Gastrocnemius medialis (tissue), 4 donors: ENCODE measurements around the gene SMIM12. TPM values are rescaled to one million over a fixed set of nuclear protein-coding genes. Genes with fewer than 3 reads are reported as not detected.

Experiments used
- ATAC-seq, 2 donors: fragments of 150-250 bp; one replicate each; pipeline ENCODE4 v1.9.1; 2016
- DNase-seq, 2 donors: peaks; one replicate each; pipeline ENCODE4 v3.0.0-alpha.2; 2019
- H3K27ac ChIP-seq, 4 donors: fragments of 200-600 bp; sonication (generic); 1 replicate in 1 of 4; 2 replicates in 3 of 4; pipeline ENCODE4 v1.5.1; 2016 to 2018; ENCODE audit warnings: mild to moderate bottlenecking in 2 of 4, moderate library complexity in 1 of 4
- H3K27me3 ChIP-seq, 3 donors: fragments of 200-600 bp; sonication (generic) in 2 of 3; 1 replicate in 1 of 3; 2 replicates in 2 of 3; pipeline versions ENCODE4 v1.5.1 to v1.6.0; 2016 to 2019; ENCODE audit warnings: mild to moderate bottlenecking in 1 of 3, moderate library complexity in 1 of 3
- H3K36me3 ChIP-seq, 2 donors: fragments of 200-600 bp; sonication (generic) in 1 of 2; one replicate each; pipeline ENCODE4 v1.5.1; 2017 to 2018
- H3K4me1 ChIP-seq, 2 donors: fragments of 200-600 bp; sonication (generic) in 1 of 2; one replicate each; pipeline ENCODE4 v1.5.1; 2016 to 2017; ENCODE audit warnings: mild to moderate bottlenecking in 2 of 2
- H3K4me3 ChIP-seq, 4 donors: fragments of 200-600 bp; sonication (generic) in 3 of 4; 1 replicate in 1 of 4; 2 replicates in 3 of 4; pipeline ENCODE4 v1.5.1; 2016 to 2019; ENCODE audit warnings: mild to moderate bottlenecking in 2 of 4
- H3K9me3 ChIP-seq, 3 donors: fragments of 200-600 bp; sonication (generic) in 2 of 3; 1 replicate in 1 of 3; 2 replicates in 2 of 3; pipeline ENCODE4 v1.5.1; 2016 to 2019
- POLR2A ChIP-seq, 2 donors: fragments of 450-650 bp; IDR thresholded peaks; one replicate each; pipeline ENCODE4 v1.6.1; 2017; ENCODE audit warnings: antibody characterized with exemption in 2 of 2, mild to moderate bottlenecking in 2 of 2, moderate library complexity in 2 of 2
- in situ Hi-C, 4 donors: fragments of 200-750 bp; cut with MboI; loops; one replicate each; pipeline versions ENCODE4 v1.15.0 to v1.8.0; 2017; ENCODE audit warnings: low sequenced_read_pairs in 4 of 4
- intact Hi-C: fragments of 100-400 bp; cut with DNase I; formaldehyde crosslinking; loops from one replicate; pipeline ENCODE4 v1.15.1; 2023; ENCODE audit warnings: low total_unique reads
- total RNA-seq, 4 donors: library from RNA; depleted of rRNA; stranded (reverse); fragments of >200 nt; gene quantifications; one replicate each; pipeline versions ENCODE4 v1.1.0 to v1.2.3, GENCODE V29; 2016
- TF ChIP-seq, protein P1 (sequence below), 5 experiments: fragments of 450-650 bp in 3 of 5; fragments of 200-600 bp in 2 of 5; sonication (generic) in 2 of 5; IDR thresholded peaks in 4 of 5; conservative IDR thresholded peaks in 1 of 5; 1 replicate in 4 of 5; 2 replicates in 1 of 5; pipeline ENCODE4 v1.5.1; 2016 to 2019; ENCODE audit warnings: antibody characterized with exemption in 5 of 5, mild to moderate bottlenecking in 3 of 5, moderate library complexity in 3 of 5

SMIM12 gene
- total RNA-seq, 4 donors from 2014 or later, result 24.2 to 40.8 (median 35.6) TPM

DNA sequence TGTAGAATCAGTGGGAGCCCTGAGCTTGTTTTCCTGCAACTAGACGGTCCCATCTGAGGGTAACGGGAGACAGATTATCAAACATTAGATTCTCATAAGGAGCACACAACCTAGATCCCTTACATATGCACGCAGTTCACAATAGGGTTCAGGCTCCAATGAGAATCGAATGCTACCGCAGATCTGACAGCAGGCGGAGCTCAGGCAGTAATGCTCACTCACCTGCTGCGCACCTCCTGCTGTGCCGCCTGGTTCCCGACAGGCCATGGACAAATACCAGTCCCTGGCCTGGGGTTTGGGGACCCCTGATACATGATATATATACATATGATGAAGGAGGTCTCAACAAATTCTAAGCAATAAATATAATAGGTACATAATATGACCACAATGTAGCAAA is 19.7 kb upstream of the SMIM12 start:
- H3K4me3 ChIP-seq, result no peak overlapping the region
- no peak for ATAC-seq
- TF ChIP-seq POLR2A (IDR thresholded peaks at IDR 0.05), result no peak
- TF ChIP-seq, protein P1, sequence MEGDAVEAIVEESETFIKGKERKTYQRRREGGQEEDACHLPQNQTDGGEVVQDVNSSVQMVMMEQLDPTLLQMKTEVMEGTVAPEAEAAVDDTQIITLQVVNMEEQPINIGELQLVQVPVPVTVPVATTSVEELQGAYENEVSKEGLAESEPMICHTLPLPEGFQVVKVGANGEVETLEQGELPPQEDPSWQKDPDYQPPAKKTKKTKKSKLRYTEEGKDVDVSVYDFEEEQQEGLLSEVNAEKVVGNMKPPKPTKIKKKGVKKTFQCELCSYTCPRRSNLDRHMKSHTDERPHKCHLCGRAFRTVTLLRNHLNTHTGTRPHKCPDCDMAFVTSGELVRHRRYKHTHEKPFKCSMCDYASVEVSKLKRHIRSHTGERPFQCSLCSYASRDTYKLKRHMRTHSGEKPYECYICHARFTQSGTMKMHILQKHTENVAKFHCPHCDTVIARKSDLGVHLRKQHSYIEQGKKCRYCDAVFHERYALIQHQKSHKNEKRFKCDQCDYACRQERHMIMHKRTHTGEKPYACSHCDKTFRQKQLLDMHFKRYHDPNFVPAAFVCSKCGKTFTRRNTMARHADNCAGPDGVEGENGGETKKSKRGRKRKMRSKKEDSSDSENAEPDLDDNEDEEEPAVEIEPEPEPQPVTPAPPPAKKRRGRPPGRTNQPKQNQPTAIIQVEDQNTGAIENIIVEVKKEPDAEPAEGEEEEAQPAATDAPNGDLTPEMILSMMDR (IDR thresholded peaks at IDR 0.05 in 4 of 5, conservative IDR thresholded peaks at IDR 0.05 in 1 of 5), result no peak
- H3K9me3 ChIP-seq, result no peaks in the 10 kb centered on the region
- peaks cover 18 to 48% (median 27%) of the 10 kb centered on the region in 3 donors for H3K27me3 ChIP-seq
- H3K36me3 ChIP-seq, result no peaks in the 10 kb centered on the region
- in situ Hi-C loops, result no loop called here
- DNase-seq, result no peak
- H3K4me1 ChIP-seq, result no peaks in the 10 kb centered on the region
- intact Hi-C loops, result no loop called here
- no peak overlapping the region for H3K27ac ChIP-seq

DNA sequence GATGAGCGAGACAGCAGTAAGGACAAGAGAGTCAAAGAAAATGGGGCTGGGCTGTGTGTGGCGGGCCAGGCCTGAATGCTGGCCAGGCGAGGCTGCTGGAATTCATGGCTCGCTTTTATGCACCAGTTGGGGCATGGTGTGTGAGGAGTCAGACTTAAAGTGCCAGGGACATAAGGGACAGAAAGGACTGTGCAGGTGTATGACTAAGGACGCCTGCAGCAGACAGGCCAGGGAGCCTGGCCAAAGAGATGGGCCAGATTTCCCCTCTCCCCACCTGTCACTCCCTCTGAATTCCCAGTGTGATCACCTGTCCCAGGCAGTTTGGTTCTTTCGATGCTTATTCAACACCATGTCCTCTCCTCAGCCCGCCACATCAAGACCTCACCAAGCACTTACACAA is 16.9 kb upstream of the SMIM12 start:
- DNase-seq (no peak), ATAC-seq (no peak)
- Histone ChIP-seq H3K27me3 (peaks cover 21 to 51% (median 32%) of the 10 kb centered on the region in 3 donors), H3K9me3 (no peaks in the 10 kb centered on the region), H3K4me1 (no peaks in the 10 kb centered on the region), H3K27ac (no peak overlapping the region), H3K36me3 (no peaks in the 10 kb centered on the region), H3K4me3 (no peak overlapping the region)
- in situ Hi-C loops (no loop called here), intact Hi-C loops (no loop called here)
- TF ChIP-seq POLR2A (IDR thresholded peaks at IDR 0.05), result no peak
- TF ChIP-seq, protein P1 (IDR thresholded peaks at IDR 0.05 in 4 of 5, conservative IDR thresholded peaks at IDR 0.05 in 1 of 5), result no peak

DNA sequence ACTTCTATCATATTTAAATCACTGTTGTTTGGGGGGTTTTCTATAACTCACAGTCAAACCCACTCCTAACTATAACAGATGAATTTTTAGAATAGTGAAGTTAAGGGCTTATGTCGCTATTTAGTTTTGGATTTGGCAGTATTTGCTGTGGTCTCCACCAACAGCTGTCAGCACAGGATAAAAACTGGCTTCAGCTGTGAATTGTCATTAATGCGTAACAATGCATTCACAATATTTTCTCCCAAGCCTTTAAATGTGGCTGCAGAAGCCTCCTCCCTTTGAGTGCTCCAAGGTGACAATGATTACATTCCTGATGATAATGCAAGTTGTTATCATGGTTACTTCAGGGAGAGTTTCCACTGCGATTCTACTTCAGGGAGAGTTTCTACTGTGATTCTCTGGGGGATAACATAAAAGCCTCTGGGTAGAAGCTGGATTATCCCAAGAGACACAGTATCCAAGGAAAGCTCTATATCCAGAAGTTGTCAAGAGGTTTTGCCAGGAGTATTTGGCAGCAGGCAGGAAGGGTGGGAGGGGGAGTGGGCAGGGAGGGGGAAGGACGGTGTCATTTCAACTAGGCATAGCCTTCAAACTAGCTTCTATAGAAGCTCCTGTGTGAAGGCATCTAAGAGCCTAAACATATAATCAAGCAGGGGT is 14.9 kb upstream of the SMIM12 start:
- intact Hi-C loops (no loop called here), in situ Hi-C loops (loop anchor here in 1 of 4 donors (25.0 kb wide), 1 partner anchor 313 kb away; the partner anchor contains the start of gene SFPQ)
- no peak for ATAC-seq
- Histone ChIP-seq H3K27ac (no peak overlapping the region), H3K36me3 (no peaks in the 10 kb centered on the region), H3K9me3 (no peaks in the 10 kb centered on the region), H3K27me3 (peaks cover 18 to 37% (median 33%) of the 10 kb centered on the region in 3 donors), H3K4me3 (no peak overlapping the region), H3K4me1 (no peaks in the 10 kb centered on the region)
- TF ChIP-seq, protein P1 (IDR thresholded peaks at IDR 0.05 in 4 of 5, conservative IDR thresholded peaks at IDR 0.05 in 1 of 5), result no peak
- TF ChIP-seq POLR2A (IDR thresholded peaks at IDR 0.05), result no peak
- DNase-seq, result no peak

DNA sequence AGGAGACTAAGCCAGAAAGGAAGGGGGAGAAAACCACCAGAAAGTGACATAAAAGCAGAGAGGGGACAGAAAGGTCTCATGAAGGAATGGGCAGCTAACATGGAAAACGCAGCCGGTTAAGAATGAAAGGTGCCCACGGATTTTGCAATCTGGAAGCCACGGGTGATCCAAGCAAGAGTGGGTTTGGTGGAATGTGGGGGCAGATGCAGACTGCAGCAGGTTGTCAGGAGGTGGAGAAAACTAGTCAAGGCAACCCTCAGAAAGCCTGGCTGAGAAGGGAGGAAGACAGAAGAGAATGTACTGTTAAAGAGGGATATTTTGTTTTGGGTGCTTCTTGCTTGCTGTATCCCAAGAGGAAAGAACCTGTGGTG is 12.6 kb upstream of the SMIM12 start:
- Histone ChIP-seq H3K27me3 (peaks cover 18 to 33% (median 23%) of the 10 kb centered on the region in 3 donors), H3K27ac (no peak overlapping the region), H3K36me3 (no peaks in the 10 kb centered on the region), H3K4me3 (no peak overlapping the region), H3K9me3 (no peaks in the 10 kb centered on the region), H3K4me1 (no peaks in the 10 kb centered on the region)
- intact Hi-C loops, result no loop called here
- in situ Hi-C loops, result loop anchor here in 1 of 4 donors (25.0 kb wide), 1 partner anchor 315 kb away; the partner anchor contains the start of gene SFPQ
- DNase-seq, result no peak
- no peak for ATAC-seq
- no peak for TF ChIP-seq POLR2A (IDR thresholded peaks at IDR 0.05)
- TF ChIP-seq, protein P1 (IDR thresholded peaks at IDR 0.05 in 4 of 5, conservative IDR thresholded peaks at IDR 0.05 in 1 of 5), result no peak
